MCF 10A (cell line): Measurements from ENCODE around the gene DZANK1. TPM values are rescaled to one million over a fixed set of nuclear protein-coding genes. Genes with fewer than 3 reads are reported as not detected.

ENCODE experiments used
- BruUV-seq: library from RNA; stranded (reverse); fragments of 400-500 nt; replicated peaks from 2 replicates; lab custom pipeline; 2021; lab: Mats Ljungman, UMichigan
- CTCF ChIA-PET: fragments of 300-600 bp; sonication (Branson Sonifier 250); formaldehyde crosslinking; extraction: SDS; loops from one replicate; lab custom pipeline; 2021; ENCODE audit warnings: antibody characterized with exemption, inconsistent platforms; lab: Yijun Ruan, JAX
- POLR2A ChIA-PET: fragments of 300-600, 350-650 bp; sonication (Branson Sonifier 250); formaldehyde crosslinking; extraction: SDS; loops from one replicate; lab custom pipeline; 2020; ENCODE audit warnings: antibody characterized with exemption, inconsistent platforms; lab: Yijun Ruan, JAX
- DNase-seq: peaks from one replicate; pipeline ENCODE4 v3.0.0-alpha.2; 2018; ENCODE audit not compliant: unreplicated experiment
- H3K27ac Mint-ChIP-seq: one replicate; pipeline ENCODE4 v1.8.0; 2022; ENCODE audit warnings: mild to moderate bottlenecking, low read depth, mixed read lengths; ENCODE audit not compliant: unreplicated experiment
- H3K27me3 Mint-ChIP-seq: one replicate; pipeline ENCODE4 v1.8.0; 2022; ENCODE audit warnings: mixed read lengths; ENCODE audit not compliant: insufficient read depth, unreplicated experiment
- H3K36me3 Mint-ChIP-seq: one replicate; pipeline ENCODE4 v1.8.0; 2022; ENCODE audit warnings: mild to moderate bottlenecking, moderate library complexity, mixed read lengths; ENCODE audit not compliant: insufficient read depth, unreplicated experiment
- H3K4me1 Mint-ChIP-seq: one replicate; pipeline ENCODE4 v1.8.0; 2022; ENCODE audit warnings: mixed read lengths; ENCODE audit not compliant: insufficient read depth, unreplicated experiment
- H3K4me3 Mint-ChIP-seq: one replicate; pipeline ENCODE4 v1.8.0; 2022; ENCODE audit warnings: mild to moderate bottlenecking, moderate library complexity, mixed read lengths; ENCODE audit not compliant: unreplicated experiment
- H3K9me3 Mint-ChIP-seq: one replicate; pipeline ENCODE4 v1.8.0; 2022; ENCODE audit warnings: mixed read lengths; ENCODE audit not compliant: unreplicated experiment
- intact Hi-C: fragments of 100-400 bp; cut with micrococcal nuclease; formaldehyde crosslinking; loops from 2 replicates; pipeline ENCODE4 v1.14.1; 2022
- total RNA-seq: library from RNA; stranded (reverse); gene quantifications from 2 replicates; pipeline ENCODE4 v1.2.3, GENCODE V29; 2022
- TF ChIP-seq, protein P1 (sequence below): fragments of 200-600 bp; IDR thresholded peaks from one replicate; pipeline ENCODE4 v1.8.0; 2022; ENCODE audit warnings: antibody characterized with exemption, mild to moderate bottlenecking; ENCODE audit not compliant: unreplicated experiment

Gene DZANK1
- total RNA-seq, 1 experiment from 2014 or later = 2.5 TPM

DNA sequence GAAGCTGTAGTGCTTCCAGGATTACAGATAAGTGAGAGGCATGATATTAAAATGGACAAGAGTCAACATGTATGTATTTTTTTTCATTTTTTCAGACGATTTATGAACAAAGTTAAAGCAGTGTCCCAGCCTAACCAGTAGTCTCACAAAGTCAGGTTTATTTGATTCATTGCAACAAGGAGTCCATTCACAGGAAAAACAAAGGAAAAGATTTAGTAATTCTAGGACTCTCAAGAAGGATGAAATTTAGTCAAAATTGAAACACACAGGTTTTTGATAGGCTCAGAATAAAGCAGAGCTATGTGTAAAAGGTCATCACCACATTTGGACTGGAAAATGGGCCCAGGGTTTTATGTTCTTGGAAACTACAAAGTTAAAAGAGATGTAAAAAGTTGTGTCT lies 94.5 kb downstream of the DZANK1 start:
- BruUV-seq = no TSS peak
- TF ChIP-seq, protein P1, sequence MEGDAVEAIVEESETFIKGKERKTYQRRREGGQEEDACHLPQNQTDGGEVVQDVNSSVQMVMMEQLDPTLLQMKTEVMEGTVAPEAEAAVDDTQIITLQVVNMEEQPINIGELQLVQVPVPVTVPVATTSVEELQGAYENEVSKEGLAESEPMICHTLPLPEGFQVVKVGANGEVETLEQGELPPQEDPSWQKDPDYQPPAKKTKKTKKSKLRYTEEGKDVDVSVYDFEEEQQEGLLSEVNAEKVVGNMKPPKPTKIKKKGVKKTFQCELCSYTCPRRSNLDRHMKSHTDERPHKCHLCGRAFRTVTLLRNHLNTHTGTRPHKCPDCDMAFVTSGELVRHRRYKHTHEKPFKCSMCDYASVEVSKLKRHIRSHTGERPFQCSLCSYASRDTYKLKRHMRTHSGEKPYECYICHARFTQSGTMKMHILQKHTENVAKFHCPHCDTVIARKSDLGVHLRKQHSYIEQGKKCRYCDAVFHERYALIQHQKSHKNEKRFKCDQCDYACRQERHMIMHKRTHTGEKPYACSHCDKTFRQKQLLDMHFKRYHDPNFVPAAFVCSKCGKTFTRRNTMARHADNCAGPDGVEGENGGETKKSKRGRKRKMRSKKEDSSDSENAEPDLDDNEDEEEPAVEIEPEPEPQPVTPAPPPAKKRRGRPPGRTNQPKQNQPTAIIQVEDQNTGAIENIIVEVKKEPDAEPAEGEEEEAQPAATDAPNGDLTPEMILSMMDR = no peak
- H3K36me3 Mint-ChIP-seq = no peaks in the 10 kb centered on the region
- intact Hi-C loops = no loop called here
- H3K4me1 Mint-ChIP-seq = peaks cover 5% of the 10 kb centered on the region
- ChIA-PET POLR2A (no interaction called here), CTCF (interaction anchor here (0.9 kb wide), 1 partner anchor 33 kb away, joined by 3 read pairs; no protein-coding TSS in a partner anchor)
- H3K27me3 Mint-ChIP-seq = no peaks in the 10 kb centered on the region
- no peak for DNase-seq
- H3K4me3 Mint-ChIP-seq = no peak overlapping the region
- H3K9me3 Mint-ChIP-seq = no peaks in the 10 kb centered on the region
- no peak overlapping the region for H3K27ac Mint-ChIP-seq

DNA sequence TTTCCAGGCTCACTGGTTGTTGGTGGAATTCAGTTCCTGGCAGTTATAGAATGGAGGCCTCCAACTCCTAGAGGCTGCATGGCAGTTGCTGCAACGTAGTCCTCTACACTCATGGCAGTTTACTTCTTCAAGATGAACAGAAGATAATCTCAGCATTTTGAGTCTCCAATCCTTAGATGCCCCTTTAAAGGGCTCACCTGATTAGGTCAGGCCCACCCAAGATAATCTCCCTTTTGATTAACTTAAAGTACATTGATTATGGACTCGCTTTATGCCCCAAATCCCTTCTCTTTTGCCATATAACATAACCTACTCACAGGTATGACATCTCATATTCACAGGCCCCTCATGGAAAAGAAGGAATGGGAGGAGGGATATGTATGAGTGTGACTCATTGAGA lies 102.1 kb downstream of the DZANK1 start:
- POLR2A ChIA-PET = no interaction called here
- DNase-seq = no peak
- Mint-ChIP-seq H3K9me3 (no peaks in the 10 kb centered on the region), H3K27me3 (no peaks in the 10 kb centered on the region), H3K4me1 (peaks cover 7% of the 10 kb centered on the region), H3K4me3 (no peak overlapping the region), H3K36me3 (no peaks in the 10 kb centered on the region), H3K27ac (no peak overlapping the region)
- intact Hi-C loops = no loop called here
- TF ChIP-seq, protein P1 = no peak
- BruUV-seq = no TSS peak
- CTCF ChIA-PET = interaction anchor here (0.5 to 0.6 kb wide), 2 partner anchors 79 to 1562 kb away, joined by 3 to 4 read pairs; no protein-coding TSS in a partner anchor

DNA sequence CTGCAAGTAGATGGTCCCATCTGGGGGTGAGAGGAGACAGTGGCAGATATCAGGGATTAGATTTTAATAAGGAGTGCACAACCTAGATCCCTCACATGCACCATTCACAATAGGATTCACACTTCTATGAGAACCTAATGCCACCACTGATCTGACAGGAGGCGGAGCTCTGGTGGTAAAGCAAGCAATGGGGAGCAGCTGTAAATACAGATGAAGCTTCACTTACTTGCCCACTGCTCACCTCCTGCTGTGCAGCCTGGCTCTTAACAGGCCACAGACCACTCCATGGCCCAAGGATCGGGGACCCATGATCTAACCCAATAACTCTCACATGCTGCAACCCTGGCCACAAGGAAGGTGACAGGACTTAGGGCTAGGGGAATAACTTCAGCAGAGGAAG lies 103.1 kb downstream of the DZANK1 start:
- Mint-ChIP-seq H3K27me3 (no peaks in the 10 kb centered on the region), H3K27ac (no peak overlapping the region), H3K4me3 (no peak overlapping the region), H3K9me3 (no peaks in the 10 kb centered on the region), H3K4me1 (peaks cover 7% of the 10 kb centered on the region), H3K36me3 (no peaks in the 10 kb centered on the region)
- TF ChIP-seq, protein P1 = no peak
- POLR2A ChIA-PET = no interaction called here
- DNase-seq = no peak
- intact Hi-C loops = no loop called here
- no TSS peak for BruUV-seq
- CTCF ChIA-PET = no interaction called here

DNA sequence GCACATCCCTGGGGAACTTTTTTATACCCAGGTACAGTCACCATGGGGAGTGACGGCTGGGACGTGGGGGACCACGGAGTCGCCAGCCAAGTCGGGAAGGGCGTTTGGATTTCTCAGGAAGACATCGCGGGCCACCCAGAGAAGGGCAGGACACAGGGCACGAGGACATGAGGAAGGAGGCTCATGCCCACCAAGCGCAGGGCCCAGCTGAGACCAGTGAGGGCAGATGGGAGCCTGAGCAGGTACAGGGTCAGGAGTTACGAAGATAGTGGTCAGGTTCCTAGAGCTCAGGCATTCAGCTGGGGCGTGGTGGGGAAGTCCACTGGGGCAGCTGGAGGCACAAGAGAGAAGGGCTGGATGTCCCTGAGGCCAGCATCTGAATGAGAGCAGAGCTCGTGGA lies 103.9 kb downstream of the DZANK1 start:
- CTCF ChIA-PET = no interaction called here
- no peak overlapping the region for H3K4me3 Mint-ChIP-seq

More for the DNA sequence above, 103.9 kb downstream of the DZANK1 start:
- Mint-ChIP-seq H3K27me3 (no peaks in the 10 kb centered on the region), H3K9me3 (no peaks in the 10 kb centered on the region), H3K4me1 (peaks cover 7% of the 10 kb centered on the region), H3K36me3 (no peaks in the 10 kb centered on the region), H3K27ac (no peak overlapping the region)
- no TSS peak for BruUV-seq
- TF ChIP-seq, protein P1 = no peak
- DNase-seq = no peak
- POLR2A ChIA-PET = no interaction called here
- intact Hi-C loops = no loop called here
